HepG2 (cell line): ENCODE results near the gene SMIM29. TPM values are rescaled to one million over a fixed set of nuclear protein-coding genes. Genes with fewer than 3 reads are reported as not detected.

Experiments
- SATB2 ChIP-seq: sonication (generic); formaldehyde crosslinking; IDR thresholded peaks from 2 replicates; pipeline ENCODE4 v1.5.0; 2020; ENCODE audit warnings: missing genetic modification reagents
- ZKSCAN1 ChIP-seq: fragments of 150-350 bp; IDR thresholded peaks from 2 replicates; pipeline ENCODE4 v1.6.1; 2014; ENCODE audit warnings: low read length
- ZNF841 ChIP-seq: sonication (generic); formaldehyde crosslinking; IDR thresholded peaks from 2 replicates; pipeline ENCODE4 v1.8.1; 2023; ENCODE audit warnings: missing genetic modification reagents, borderline replicate concordance
- polyA plus RNA-seq, 8 experiments: library from polyadenylated mRNA; depleted of rRNA in 3 of 8; stranded (reverse) in 7 of 8; unstranded in 1 of 8; fragments of >200 nt; fragmentation: Illumina TruSeq in 4 of 8; extraction: Trizol in 4 of 8; gene quantifications; 2 replicates each; pipeline versions ENCODE4 v1.2.1 to v1.2.3, GENCODE V29; 2011 to 2016; ENCODE audit warnings: low read depth in 4 of 8, missing spikeins in 1 of 8, mixed read lengths in 1 of 8; ENCODE audit not compliant: insufficient read depth in 1 of 8
- total RNA-seq, 5 experiments: library from RNA; depleted of rRNA; stranded (reverse); fragments of >200 nt; fragmentation: Illumina TruSeq; extraction: Trizol; gene quantifications; 2 replicates each; pipeline ENCODE4 v1.2.3, GENCODE V29; 2016; ENCODE audit warnings: low read depth in 1 of 5
- TF ChIP-seq, protein P1 (sequence below): sonication (generic); formaldehyde crosslinking; IDR thresholded peaks from 2 replicates; pipeline ENCODE4 v1.4.0; 2020; ENCODE audit warnings: mild to moderate bottlenecking, missing genetic modification reagents
- TF ChIP-seq, protein P2 (sequence below): sonication (generic); formaldehyde crosslinking; IDR thresholded peaks from 2 replicates; pipeline ENCODE4 v1.4.0; 2020; ENCODE audit warnings: mild to moderate bottlenecking, missing genetic modification reagents
- TF ChIP-seq, protein P3 (sequence below): sonication (generic); formaldehyde crosslinking; IDR thresholded peaks from 2 replicates; pipeline ENCODE4 v1.8.0; 2022; ENCODE audit warnings: missing genetic modification reagents, mild to moderate bottlenecking, inconsistent platforms, borderline replicate concordance
- TF ChIP-seq, protein P4 (sequence below): sonication (generic); formaldehyde crosslinking; IDR thresholded peaks from 2 replicates; pipeline ENCODE4 v1.8.0; 2022; ENCODE audit warnings: mild to moderate bottlenecking, missing genetic modification reagents

The SMIM29 gene
- total and polyA plus RNA-seq, 2 of the 13 experiments (the other 11 are each of a cell fraction or from before 2014, with no cell fraction given), result 8.8 to 15.3 TPM

DNA sequence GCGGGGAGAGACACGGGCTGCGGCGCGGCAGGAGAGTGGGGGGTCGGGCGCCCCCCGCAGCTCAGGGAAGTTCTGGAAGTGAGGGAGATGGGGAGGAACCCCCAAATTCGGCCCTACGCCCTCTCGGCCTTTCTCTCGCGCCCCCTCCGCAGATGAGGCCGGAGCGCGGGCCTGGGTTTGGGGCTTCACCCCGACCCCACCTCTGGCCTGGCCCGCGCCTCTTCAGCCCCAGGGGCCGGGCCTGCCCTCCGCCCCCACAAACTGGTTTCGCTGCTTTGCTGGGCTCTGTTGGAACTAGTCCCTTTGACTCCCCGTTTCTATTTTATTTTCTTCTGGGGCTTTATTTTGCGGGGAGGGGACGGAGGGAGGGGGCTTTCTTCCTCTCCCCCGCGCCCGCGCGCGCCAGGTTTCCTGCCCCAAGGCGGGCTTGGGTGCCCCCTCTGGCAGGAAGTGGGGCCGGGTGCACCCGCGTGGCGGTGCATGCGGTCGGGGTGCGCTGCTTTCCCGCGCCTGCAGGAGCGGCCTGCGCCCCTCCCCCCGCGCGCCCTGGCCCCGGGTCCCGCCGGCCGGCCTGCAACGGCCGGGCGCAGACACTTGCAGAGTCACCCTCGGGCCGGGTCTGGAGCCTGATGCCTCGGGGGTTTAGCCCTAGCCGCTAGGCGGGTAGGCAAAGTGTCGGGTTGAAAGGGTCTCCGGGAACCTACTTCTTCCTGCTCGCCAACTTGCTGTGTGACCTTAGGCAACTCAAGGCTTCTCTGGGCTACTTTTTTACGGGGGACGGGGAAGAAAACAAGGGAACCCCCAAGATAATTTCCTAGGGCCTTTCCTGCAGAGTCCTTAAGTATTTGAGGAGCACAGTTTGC is 10.9 kb downstream of the SMIM29 start (continued):
- TF ChIP-seq, protein P1, sequence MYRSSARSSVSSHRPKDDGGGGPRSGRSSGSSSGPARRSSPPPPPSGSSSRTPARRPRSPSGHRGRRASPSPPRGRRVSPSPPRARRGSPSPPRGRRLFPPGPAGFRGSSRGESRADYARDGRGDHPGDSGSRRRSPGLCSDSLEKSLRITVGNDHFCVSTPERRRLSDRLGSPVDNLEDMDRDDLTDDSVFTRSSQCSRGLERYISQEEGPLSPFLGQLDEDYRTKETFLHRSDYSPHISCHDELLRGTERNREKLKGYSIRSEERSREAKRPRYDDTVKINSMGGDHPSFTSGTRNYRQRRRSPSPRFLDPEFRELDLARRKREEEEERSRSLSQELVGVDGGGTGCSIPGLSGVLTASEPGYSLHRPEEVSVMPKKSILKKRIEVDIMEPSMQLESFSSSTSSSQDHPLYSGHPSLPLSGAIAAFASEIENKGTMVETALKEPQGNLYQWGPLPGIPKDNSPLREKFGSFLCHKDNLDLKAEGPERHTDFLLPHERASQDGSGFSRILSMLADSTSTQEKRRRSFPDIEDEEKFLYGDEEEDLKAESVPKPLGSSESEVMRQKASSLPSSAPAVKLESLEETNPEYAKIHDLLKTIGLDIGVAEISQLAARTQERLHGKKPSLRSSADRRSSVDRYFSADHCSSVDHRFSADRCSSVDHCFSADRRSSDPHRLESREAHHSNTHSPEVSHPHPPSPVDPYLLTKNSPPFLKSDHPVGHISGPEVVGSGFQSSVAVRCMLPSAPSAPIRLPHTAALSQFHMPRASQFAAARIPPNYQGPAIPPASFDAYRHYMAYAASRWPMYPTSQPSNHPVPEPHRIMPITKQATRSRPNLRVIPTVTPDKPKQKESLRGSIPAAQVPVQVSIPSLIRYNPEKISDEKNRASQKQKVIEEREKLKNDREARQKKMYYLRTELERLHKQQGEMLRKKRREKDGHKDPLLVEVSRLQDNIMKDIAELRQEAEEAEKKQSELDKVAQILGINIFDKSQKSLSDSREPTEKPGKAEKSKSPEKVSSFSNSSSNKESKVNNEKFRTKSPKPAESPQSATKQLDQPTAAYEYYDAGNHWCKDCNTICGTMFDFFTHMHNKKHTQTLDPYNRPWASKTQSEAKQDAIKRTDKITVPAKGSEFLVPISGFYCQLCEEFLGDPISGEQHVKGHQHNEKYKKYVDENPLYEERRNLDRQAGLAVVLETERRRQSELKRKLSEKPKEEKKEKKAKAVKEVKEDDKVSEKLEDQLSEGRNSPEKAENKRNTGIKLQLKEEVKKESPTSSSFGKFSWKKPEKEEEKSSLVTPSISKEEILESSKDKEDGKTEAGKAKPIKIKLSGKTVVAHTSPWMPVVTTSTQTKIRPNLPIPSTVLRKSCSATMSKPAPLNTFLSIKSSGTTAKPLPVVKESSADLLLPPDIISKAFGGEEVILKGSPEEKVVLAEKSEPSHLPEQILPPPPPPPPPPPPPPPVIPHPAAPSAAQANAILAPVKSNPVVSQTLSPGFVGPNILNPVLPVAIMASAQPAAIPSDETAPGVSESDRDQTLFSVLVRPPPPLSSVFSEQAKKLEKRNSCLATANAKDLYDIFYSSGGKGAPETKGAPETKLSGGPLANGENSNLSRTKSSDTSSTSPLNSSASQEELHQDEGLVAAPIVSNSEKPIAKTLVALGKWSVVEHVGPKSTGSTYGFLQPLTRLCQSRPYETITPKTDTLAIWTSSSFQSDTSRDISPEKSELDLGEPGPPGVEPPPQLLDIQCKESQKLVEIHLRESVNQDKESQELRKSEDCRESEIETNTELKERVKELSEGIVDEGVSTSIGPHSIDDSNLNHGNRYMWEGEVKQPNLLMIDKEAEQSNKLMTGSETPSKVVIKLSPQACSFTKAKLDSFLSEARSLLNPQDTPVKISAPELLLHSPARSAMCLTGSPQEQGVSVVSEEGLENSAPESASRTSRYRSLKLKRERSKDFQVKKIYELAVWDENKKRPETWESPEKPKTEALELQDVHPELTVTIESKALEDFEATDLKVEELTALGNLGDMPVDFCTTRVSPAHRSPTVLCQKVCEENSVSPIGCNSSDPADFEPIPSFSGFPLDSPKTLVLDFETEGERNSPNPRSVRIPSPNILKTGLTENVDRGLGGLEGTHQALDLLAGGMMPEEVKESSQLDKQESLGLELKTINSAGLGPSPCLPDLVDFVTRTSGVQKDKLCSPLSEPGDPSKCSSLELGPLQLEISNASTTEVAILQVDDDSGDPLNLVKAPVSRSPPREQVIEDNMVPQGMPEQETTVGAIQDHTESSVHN (CRISPR knock-in tag), result peak; percentile 95; the same call in 1 of the 2 replicates
- TF ChIP-seq ZNF841 (CRISPR knock-in tag) (peak; percentile 98), SATB2 (CRISPR knock-in tag) (peak; percentile 97; the same call in 1 of the 2 replicates), ZKSCAN1 (no peak)
- TF ChIP-seq, protein P2, sequence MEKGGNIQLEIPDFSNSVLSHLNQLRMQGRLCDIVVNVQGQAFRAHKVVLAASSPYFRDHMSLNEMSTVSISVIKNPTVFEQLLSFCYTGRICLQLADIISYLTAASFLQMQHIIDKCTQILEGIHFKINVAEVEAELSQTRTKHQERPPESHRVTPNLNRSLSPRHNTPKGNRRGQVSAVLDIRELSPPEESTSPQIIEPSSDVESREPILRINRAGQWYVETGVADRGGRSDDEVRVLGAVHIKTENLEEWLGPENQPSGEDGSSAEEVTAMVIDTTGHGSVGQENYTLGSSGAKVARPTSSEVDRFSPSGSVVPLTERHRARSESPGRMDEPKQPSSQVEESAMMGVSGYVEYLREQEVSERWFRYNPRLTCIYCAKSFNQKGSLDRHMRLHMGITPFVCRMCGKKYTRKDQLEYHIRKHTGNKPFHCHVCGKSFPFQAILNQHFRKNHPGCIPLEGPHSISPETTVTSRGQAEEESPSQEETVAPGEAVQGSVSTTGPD (CRISPR knock-in tag), result no peak
- TF ChIP-seq, protein P3, sequence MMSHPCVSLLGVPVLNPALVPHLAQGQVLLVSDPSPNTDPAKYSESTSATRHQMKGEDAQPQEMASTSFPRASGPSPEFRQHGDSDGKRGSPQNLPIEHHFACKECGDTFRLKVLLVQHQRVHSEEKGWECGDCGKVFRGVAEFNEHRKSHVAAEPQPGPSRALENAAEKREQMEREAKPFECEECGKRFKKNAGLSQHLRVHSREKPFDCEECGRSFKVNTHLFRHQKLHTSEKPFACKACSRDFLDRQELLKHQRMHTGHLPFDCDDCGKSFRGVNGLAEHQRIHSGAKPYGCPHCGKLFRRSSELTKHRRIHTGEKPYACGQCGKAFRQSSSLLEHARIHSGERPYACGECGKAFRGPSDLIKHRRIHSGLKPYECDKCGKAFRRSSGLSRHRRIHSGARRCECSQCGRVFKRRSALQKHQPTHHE (CRISPR knock-in tag), result peak; percentile 98
- TF ChIP-seq, protein P4, sequence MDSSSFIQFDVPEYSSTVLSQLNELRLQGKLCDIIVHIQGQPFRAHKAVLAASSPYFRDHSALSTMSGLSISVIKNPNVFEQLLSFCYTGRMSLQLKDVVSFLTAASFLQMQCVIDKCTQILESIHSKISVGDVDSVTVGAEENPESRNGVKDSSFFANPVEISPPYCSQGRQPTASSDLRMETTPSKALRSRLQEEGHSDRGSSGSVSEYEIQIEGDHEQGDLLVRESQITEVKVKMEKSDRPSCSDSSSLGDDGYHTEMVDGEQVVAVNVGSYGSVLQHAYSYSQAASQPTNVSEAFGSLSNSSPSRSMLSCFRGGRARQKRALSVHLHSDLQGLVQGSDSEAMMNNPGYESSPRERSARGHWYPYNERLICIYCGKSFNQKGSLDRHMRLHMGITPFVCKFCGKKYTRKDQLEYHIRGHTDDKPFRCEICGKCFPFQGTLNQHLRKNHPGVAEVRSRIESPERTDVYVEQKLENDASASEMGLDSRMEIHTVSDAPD (CRISPR knock-in tag), result peak; percentile 81; the same call in 1 of the 2 replicates
